ENCODE results near the gene TMEM62. TPM values are rescaled to one million over a fixed set of nuclear protein-coding genes. Genes with fewer than 3 reads are reported as not detected.
A peak's percentile ranks its signal among the peaks of the same experiment; 100 is the strongest.

Gene TMEM62
- polyA plus RNA-seq, 3 donors = 10.5 to 11.3 (median 10.8) TPM

GRCh38 chr15:43128980-43129335, 4.4 kb upstream of the TMEM62 start:
- intact Hi-C loops (cut with micrococcal nuclease) = no loop called here
- Mint-ChIP-seq H3K4me3 (peak overlapping the region; percentile 52 to 78), H3K27ac (peak overlapping the region; percentile 79 to 93 (median 85)), H3K4me1 (peaks cover 39% of the 10 kb centered on the region), H3K27me3 (ENCODE audit: low read depth in 3 of 3) (peaks cover 0 to 6% (median 0%) of the 10 kb centered on the region in 3 donors), H3K36me3 (no peaks in the 10 kb centered on the region), H3K9me3 (peaks cover 3 to 11% (median 8%) of the 10 kb centered on the region in 7 donors)
- WGBS (ENCODE audit: insufficient coverage) = no CpG with 5 or more reads among the region's 4 CpGs
- Histone ChIP-seq H3K27ac (ENCODE audit: low read depth in 1 of 2, low read length in 2 of 2) (no peak overlapping the region), H3K4me2 (replicated peaks; ENCODE audit: extremely low read depth, low read length, poor library complexity, severe bottlenecking) (no peak overlapping the region), H3K36me3 (replicated peaks in 1 of 2; ENCODE audit: control insufficient read depth in 1 of 2, insufficient read depth in 2 of 2, low read length in 2 of 2) (no peaks in the 10 kb centered on the region), H2AFZ (ENCODE audit: insufficient read depth, low read depth, low read length, poor library complexity, severe bottlenecking) (no peak overlapping the region), H3K27me3 (ENCODE audit: control insufficient read depth in 2 of 2, insufficient read depth in 2 of 2, low read length in 2 of 2) (no peaks in the 10 kb centered on the region), H3K9ac (ENCODE audit: insufficient read depth, low read length, poor library complexity, severe bottlenecking) (no peak overlapping the region), H3K79me2 (ENCODE audit: insufficient read depth, low read length) (peaks cover 6% of the 10 kb centered on the region), H3K4me1 (ENCODE audit: control insufficient read depth in 1 of 2, insufficient read depth in 2 of 2, low read length in 2 of 2) (peaks cover 38 to 51% of the 10 kb centered on the region in 2 donors), H4K20me1 (ENCODE audit: insufficient read depth, low read length) (no peaks in the 10 kb centered on the region), H3K4me3 (replicated peaks in 1 of 3; ENCODE audit: low read depth in 2 of 3, low read length in 3 of 3) (peak overlapping the region in 1 of 3 experiments; percentile 34), H3K9me3 (replicated peaks in 1 of 2; ENCODE audit: control insufficient read depth in 1 of 2, insufficient read depth in 1 of 2, low read length in 2 of 2) (no peaks in the 10 kb centered on the region)
- TF ChIP-seq CTCF (IDR thresholded peaks at IDR 0.05) = no peak
- DNase-seq = no peak

GRCh38 chr15:43132830-43133429, 456 bp upstream of the TMEM62 start:
- peak overlapping the region; percentile 94 for H2AFZ ChIP-seq (ENCODE audit: insufficient read depth, low read depth, low read length, poor library complexity, severe bottlenecking)
- DNase-seq = no peak
- peaks cover 15 to 16% of the 10 kb centered on the region in 2 donors for H3K36me3 ChIP-seq (replicated peaks in 1 of 2; ENCODE audit: control insufficient read depth in 1 of 2, insufficient read depth in 2 of 2, low read length in 2 of 2)

More at GRCh38 chr15:43132830-43133429, 456 bp upstream of the TMEM62 start:
- intact Hi-C loops (cut with micrococcal nuclease) = no loop called here
- Mint-ChIP-seq H3K27me3 (ENCODE audit: low read depth in 3 of 3) (peaks cover 0 to 6% (median 0%) of the 10 kb centered on the region in 3 donors), H3K4me3 (peak overlapping the region; percentile 86 to 89), H3K4me1 (peaks cover 36% of the 10 kb centered on the region), H3K36me3 (peaks cover 14 to 21% of the 10 kb centered on the region in 2 donors), H3K9me3 (peaks cover 3 to 11% (median 8%) of the 10 kb centered on the region in 7 donors), H3K27ac (peak overlapping the region; percentile 75 to 95 (median 90))
- Histone ChIP-seq H3K4me3 (replicated peaks in 1 of 3; ENCODE audit: low read depth in 2 of 3, low read length in 3 of 3) (peak overlapping the region; percentile 67 to 90 (median 73)), H3K9ac (ENCODE audit: insufficient read depth, low read length, poor library complexity, severe bottlenecking) (peak overlapping the region; percentile 94), H3K27ac (ENCODE audit: low read depth in 1 of 2, low read length in 2 of 2) (peak overlapping the region in 1 of 2 donors; percentile 89), H3K4me1 (ENCODE audit: control insufficient read depth in 1 of 2, insufficient read depth in 2 of 2, low read length in 2 of 2) (peaks cover 26 to 35% of the 10 kb centered on the region in 2 donors), H4K20me1 (ENCODE audit: insufficient read depth, low read length) (no peaks in the 10 kb centered on the region), H3K4me2 (replicated peaks; ENCODE audit: extremely low read depth, low read length, poor library complexity, severe bottlenecking) (peak overlapping the region; percentile 87), H3K79me2 (ENCODE audit: insufficient read depth, low read length) (peaks cover 29% of the 10 kb centered on the region), H3K9me3 (replicated peaks in 1 of 2; ENCODE audit: control insufficient read depth in 1 of 2, insufficient read depth in 1 of 2, low read length in 2 of 2) (no peaks in the 10 kb centered on the region), H3K27me3 (ENCODE audit: control insufficient read depth in 2 of 2, insufficient read depth in 2 of 2, low read length in 2 of 2) (no peaks in the 10 kb centered on the region)
- TF ChIP-seq CTCF (IDR thresholded peaks at IDR 0.05) = no peak
- 27% methylated on average over 12 of the region's 20 CpGs for WGBS (ENCODE audit: insufficient coverage)
